VCaP (cell line): ENCODE results near the gene GLCCI1.

Source experiments
- H3K27ac ChIP-seq: fragments of 450-650 bp; 2 replicates; pipeline ENCODE4 v1.5.1; 2017
- CTCF ChIP-seq: fragments of 450-650 bp; conservative IDR thresholded peaks from 2 replicates; pipeline ENCODE4 v1.5.1; 2017; ENCODE audit warnings: mild to moderate bottlenecking, moderate library complexity

Gene GLCCI1

GRCh38 chr7:8005279-8005678 lies 36.7 kb downstream of the GLCCI1 start:
- H3K27ac ChIP-seq, result peak overlapping the region; percentile 81
- no peak for TF ChIP-seq CTCF

GRCh38 chr7:8014399-8014798 lies 45.8 kb downstream of the GLCCI1 start:
- TF ChIP-seq CTCF, result no peak
- peak overlapping the region; percentile 57 for H3K27ac ChIP-seq

- peak overlapping the region; percentile 57 for H3K27ac ChIP-seq
- no peak for TF ChIP-seq CTCF
Measured at GRCh38 chr7:8015100-8015745, 46.6 kb downstream of the GLCCI1 start.

GRCh38 chr7:8015746-8016120 lies 47.1 kb downstream of the GLCCI1 start:
- no peak for TF ChIP-seq CTCF
- H3K27ac ChIP-seq, result no peak overlapping the region; the same call in 1 of the 2 replicates

GRCh38 chr7:8017423-8017822 lies 48.8 kb downstream of the GLCCI1 start:
- no peak overlapping the region for H3K27ac ChIP-seq
- TF ChIP-seq CTCF, result no peak

GRCh38 chr7:8018961-8019360 lies 50.4 kb downstream of the GLCCI1 start:
- no peak overlapping the region for H3K27ac ChIP-seq
- TF ChIP-seq CTCF, result no peak

- H3K27ac ChIP-seq, result no peak overlapping the region
- TF ChIP-seq CTCF, result no peak
Measured at GRCh38 chr7:8022628-8023027, 54.0 kb downstream of the GLCCI1 start.
